ENCODE data around the gene YWHAE.
"Not testable (repeated sequence)": the region's sequence is repeated elsewhere in the genome, so short reads cannot be mapped to it uniquely, and the experiment has no call there.

YWHAE gene
- 82.1 to 85.1 reads per million in 2 donors for total RNA-seq

GRCh38 chr17:1399679-1400512 lies at the start of gene YWHAE:
Gene YWHAE, minus strand, starts transcription at chr17:1400222. Its CDS starts 112 bp downstream, at chr17:1400110.
- DNase-seq = peak; percentile 91 to 98 (median 95)

- no peak for DNase-seq
Observed at GRCh38 chr17:1449412-1449967, 49.5 kb upstream of the YWHAE start.

GRCh38 chr17:1447052-1447451 lies 47.0 kb upstream of the YWHAE start:
- DNase-seq = no peak

GRCh38 chr17:1446201-1446600 lies 46.2 kb upstream of the YWHAE start:
- no peak for DNase-seq

- DNase-seq = not testable (repeated sequence)
Observed at GRCh38 chr17:1445695-1446094, 45.7 kb upstream of the YWHAE start.

GRCh38 chr17:1442721-1443120 lies 42.7 kb upstream of the YWHAE start:
- DNase-seq = not testable (repeated sequence)

GRCh38 chr17:1442187-1442586 lies 42.2 kb upstream of the YWHAE start:
- DNase-seq = no peak

GRCh38 chr17:1440921-1441320 lies 40.9 kb upstream of the YWHAE start:
- no peak for DNase-seq

GRCh38 chr17:1438593-1439083 lies 38.6 kb upstream of the YWHAE start:
- no peak for DNase-seq

- DNase-seq = no peak
Observed at GRCh38 chr17:1435326-1435725, 35.3 kb upstream of the YWHAE start.

- DNase-seq = no peak
Observed at GRCh38 chr17:1434150-1434549, 34.1 kb upstream of the YWHAE start.

GRCh38 chr17:1431631-1432104 lies 31.6 kb upstream of the YWHAE start:
- DNase-seq = peak in 1 of 5 experiments; percentile 8

- DNase-seq = no peak
Observed at GRCh38 chr17:1423456-1424135, 23.6 kb upstream of the YWHAE start.

GRCh38 chr17:1422885-1423284 lies 22.9 kb upstream of the YWHAE start:
- no peak for DNase-seq

- DNase-seq = no peak
Observed at GRCh38 chr17:1421470-1421869, 21.4 kb upstream of the YWHAE start.

GRCh38 chr17:1420981-1421380 lies 21.0 kb upstream of the YWHAE start:
- no peak for DNase-seq

GRCh38 chr17:1420163-1420562 lies 20.1 kb upstream of the YWHAE start:
- no peak for DNase-seq

GRCh38 chr17:1418476-1418875 lies 18.5 kb upstream of the YWHAE start:
- DNase-seq = not testable (repeated sequence)

- no peak for DNase-seq
Observed at GRCh38 chr17:1416414-1416813, 16.4 kb upstream of the YWHAE start.

- no peak for DNase-seq
Observed at GRCh38 chr17:1414634-1415033, 14.6 kb upstream of the YWHAE start.

GRCh38 chr17:1414001-1414574 lies 14.1 kb upstream of the YWHAE start:
- no peak for DNase-seq

- DNase-seq = no peak
Observed at GRCh38 chr17:1413281-1413791, 13.3 kb upstream of the YWHAE start.
